A549 (cell line): ENCODE results near the gene TOB1. TPM values are rescaled to one million over a fixed set of nuclear protein-coding genes. Genes with fewer than 3 reads are reported as not detected.
A peak's percentile ranks its signal among the peaks of the same experiment; 100 is the strongest.

Source experiments
- ATAC-seq, 2 experiments: fragments of 200-7000 bp in 1 of 2; fragments of >200 bp in 1 of 2; cut with Nextera tagmentation in 1 of 2; cut with Tn5 transposase in 1 of 2; 3 replicates each; pipeline versions ENCODE4 v1.8.0 to v1.9.1; 2018 to 2020; ENCODE audit warnings: mild to moderate bottlenecking in 1 of 2, moderate library complexity in 1 of 2
- CTCF ChIA-PET: fragments of 300-600 bp; sonication (Branson Sonifier 250); formaldehyde crosslinking; extraction: SDS; loops from one replicate; lab custom pipeline; 2021; ENCODE audit warnings: antibody characterized with exemption, inconsistent platforms; lab: Yijun Ruan, JAX
- POLR2A ChIA-PET: fragments of 350-600 bp; formaldehyde crosslinking; extraction: SDS; loops from one replicate; lab custom pipeline; 2021; ENCODE audit warnings: antibody characterized with exemption, inconsistent platforms; lab: Yijun Ruan, JAX
- DNase-seq, 2 experiments: peaks; one replicate each; pipeline versions ENCODE4 v3.0.0 to v3.0.0-alpha.2; 2011 to 2016; ENCODE audit warnings: low read depth in 1 of 2, low spot score in 1 of 2
- FAIRE-seq: peaks from 2 replicates; lab custom pipeline; 2011; peaks lifted over from hg19 to GRCh38; lab: Jason Lieb, UNC
- H3K27ac ChIP-seq, 2 experiments: fragments of >200 bp; sonication (Bioruptor Twin); formaldehyde crosslinking; 3 replicates each; pipeline ENCODE4 v1.5.1; 2016 to 2017
- H3K4me1 ChIP-seq: fragments of >200 bp; sonication (Bioruptor Twin); formaldehyde crosslinking; 3 replicates; pipeline ENCODE4 v1.6.1; 2016
- H3K4me2 ChIP-seq: fragments of >200 bp; sonication (Bioruptor Twin); formaldehyde crosslinking; 3 replicates; pipeline ENCODE4 v1.6.1; 2016
- H3K4me3 ChIP-seq: fragments of >200 bp; sonication (Bioruptor Twin); formaldehyde crosslinking; 3 replicates; pipeline ENCODE4 v1.5.1; 2016
- H3K9me3 ChIP-seq: fragments of >200 bp; sonication (Bioruptor Twin); formaldehyde crosslinking; 3 replicates; pipeline ENCODE4 v1.6.1; 2016
- CEBPB ChIP-seq, 2 experiments: fragments of >200 bp in 1 of 2; sonication (Bioruptor Twin) in 1 of 2; formaldehyde crosslinking in 1 of 2; IDR thresholded peaks; 2 replicates each; pipeline ENCODE4 v1.6.1; 2012 to 2016
- CHD4 ChIP-seq: fragments of 200-600 bp; sonication (generic); IDR thresholded peaks from 2 replicates; pipeline ENCODE4 v1.6.1; 2016; ENCODE audit warnings: antibody characterized with exemption, mild to moderate bottlenecking, borderline replicate concordance
- EHF ChIP-seq: fragments of 250-450 bp; sonication (Bioruptor Pico); IDR thresholded peaks from 2 replicates; pipeline ENCODE4 v1.5.0; 2020; ENCODE audit warnings: mild to moderate bottlenecking
- EHMT2 ChIP-seq: fragments of 200-600 bp; sonication (generic); IDR thresholded peaks from 2 replicates; pipeline ENCODE4 v1.6.1; 2016; ENCODE audit warnings: antibody characterized with exemption, low read depth, mild to moderate bottlenecking, moderate library complexity
- EP300 ChIP-seq, 2 experiments: fragments of >200 bp; sonication (Bioruptor Twin); formaldehyde crosslinking; IDR thresholded peaks; 2 replicates in 1 of 2; 3 replicates in 1 of 2; pipeline ENCODE4 v1.6.1; 2016 to 2017
- FOSB ChIP-seq: fragments of 250-450 bp; sonication (Bioruptor Pico); IDR thresholded peaks from 2 replicates; pipeline ENCODE4 v1.5.0; 2020; ENCODE audit warnings: mild to moderate bottlenecking, moderate library complexity
- FOSL2 ChIP-seq, 2 experiments: fragments of 450-650 bp in 1 of 2; fragments of >200 bp in 1 of 2; sonication (Bioruptor Twin) in 1 of 2; formaldehyde crosslinking; IDR thresholded peaks; 2 replicates each; pipeline versions ENCODE4 v1.5.0 to v1.6.1; 2016 to 2020; ENCODE audit warnings: mild to moderate bottlenecking in 1 of 2, moderate library complexity in 1 of 2
- FOXS1 ChIP-seq: fragments of 250-450 bp; sonication (Bioruptor Pico); IDR thresholded peaks from 2 replicates; pipeline ENCODE4 v1.5.0; 2020; ENCODE audit warnings: mild to moderate bottlenecking, moderate library complexity
- HEYL ChIP-seq: fragments of 250-450 bp; sonication (Bioruptor Pico); IDR thresholded peaks from 2 replicates; pipeline ENCODE4 v1.8.0; 2021; ENCODE audit warnings: mild to moderate bottlenecking, moderate library complexity
- HOXA7 ChIP-seq: fragments of 250-450 bp; sonication (Bioruptor Pico); IDR thresholded peaks from 2 replicates; pipeline ENCODE4 v1.5.0; 2020; ENCODE audit warnings: mild to moderate bottlenecking, moderate library complexity
- HOXB13 ChIP-seq: fragments of 250-450 bp; sonication (Bioruptor Pico); IDR thresholded peaks from 2 replicates; pipeline ENCODE4 v1.5.0; 2020; ENCODE audit warnings: low read depth, mild to moderate bottlenecking, moderate library complexity
- HOXB5 ChIP-seq: fragments of 250-450 bp; sonication (Bioruptor Pico); IDR thresholded peaks from 2 replicates; pipeline ENCODE4 v1.5.0; 2020; ENCODE audit warnings: mild to moderate bottlenecking, moderate library complexity
- JUNB ChIP-seq: fragments of >200 bp; sonication (Bioruptor Twin); formaldehyde crosslinking; IDR thresholded peaks from 2 replicates; pipeline ENCODE4 v1.6.1; 2016
- KDM5A ChIP-seq: fragments of 200-600 bp; sonication (generic); IDR thresholded peaks from 2 replicates; pipeline ENCODE4 v1.6.1; 2016; ENCODE audit warnings: antibody characterized with exemption, mild to moderate bottlenecking
- MAZ ChIP-seq: fragments of 150-350 bp; IDR thresholded peaks from 2 replicates; pipeline ENCODE4 v1.6.1; 2014; ENCODE audit warnings: antibody characterized with exemption, low read depth, low read length, borderline replicate concordance
- NFE2L2 ChIP-seq: fragments of 150-350 bp; conservative IDR thresholded peaks from 2 replicates; pipeline ENCODE4 v1.6.1; 2014; ENCODE audit warnings: low read length
- PHF8 ChIP-seq: fragments of 200-600 bp; sonication (generic); IDR thresholded peaks from 2 replicates; pipeline ENCODE4 v1.6.1; 2016; ENCODE audit warnings: low read depth, mild to moderate bottlenecking, antibody characterized with exemption, moderate library complexity, borderline replicate concordance
- POLR2AphosphoS2 ChIP-seq: conservative IDR thresholded peaks from 2 replicates; pipeline ENCODE4 v1.6.1; 2012; ENCODE audit warnings: low read length, improper control_type of control experiment, inconsistent platforms
- RARB ChIP-seq: fragments of 250-450 bp; sonication (Bioruptor Pico); IDR thresholded peaks from 2 replicates; pipeline ENCODE4 v1.8.0; 2021; ENCODE audit warnings: mild to moderate bottlenecking, moderate library complexity
- RCOR1 ChIP-seq: fragments of 150-350 bp; IDR thresholded peaks from 2 replicates; pipeline ENCODE4 v1.6.1; 2014; ENCODE audit warnings: antibody characterized with exemption, low read length, low read depth
- SMC3 ChIP-seq: fragments of >200 bp; sonication (Bioruptor Twin); formaldehyde crosslinking; IDR thresholded peaks from 3 replicates; pipeline ENCODE4 v1.6.1; 2018; ENCODE audit warnings: inconsistent platforms
- TFCP2L1 ChIP-seq: fragments of 250-450 bp; sonication (Bioruptor Pico); IDR thresholded peaks from 2 replicates; pipeline ENCODE4 v1.5.0; 2021; ENCODE audit warnings: mild to moderate bottlenecking
- ZNF302 ChIP-seq: fragments of 250-450 bp; sonication (Bioruptor Pico); IDR thresholded peaks from 2 replicates; pipeline ENCODE4 v1.9.0; 2021; ENCODE audit warnings: inconsistent platforms, mild to moderate bottlenecking, moderate library complexity
- WGBS: methylation state at CpG from one replicate; pipeline ENCODE4 v1.1.6; 2017; ENCODE audit errors: missing lambda C conversion rate; 5-methylcytosine and 5-hydroxymethylcytosine counted together
- polyA plus RNA-seq, 4 experiments: library from polyadenylated mRNA; depleted of rRNA in 3 of 4; stranded (reverse); fragments of >200 nt; fragmentation: RNase III in 1 of 4; extraction: RNeasy Plus Mini Kit Qiagen cat#74134 plus additional on column Dnase treatment in 1 of 4; gene quantifications; 2 replicates in 3 of 4; 3 replicates in 1 of 4; pipeline ENCODE4 v1.2.3, GENCODE V29; 2011 to 2017
- TF ChIP-seq, protein P1 (sequence below): IDR thresholded peaks from 2 replicates; pipeline ENCODE4 v1.6.1; 2012; ENCODE audit warnings: low read depth, borderline replicate concordance
- TF ChIP-seq, protein P2 (sequence below): fragments of >200 bp; sonication (Bioruptor Twin); formaldehyde crosslinking; IDR thresholded peaks from 2 replicates; pipeline ENCODE4 v1.6.1; 2016

Gene TOB1
- polyA plus RNA-seq, 2 of the 4 experiments (the other 2 are of a cell fraction), result 111 to 133 TPM

DNA sequence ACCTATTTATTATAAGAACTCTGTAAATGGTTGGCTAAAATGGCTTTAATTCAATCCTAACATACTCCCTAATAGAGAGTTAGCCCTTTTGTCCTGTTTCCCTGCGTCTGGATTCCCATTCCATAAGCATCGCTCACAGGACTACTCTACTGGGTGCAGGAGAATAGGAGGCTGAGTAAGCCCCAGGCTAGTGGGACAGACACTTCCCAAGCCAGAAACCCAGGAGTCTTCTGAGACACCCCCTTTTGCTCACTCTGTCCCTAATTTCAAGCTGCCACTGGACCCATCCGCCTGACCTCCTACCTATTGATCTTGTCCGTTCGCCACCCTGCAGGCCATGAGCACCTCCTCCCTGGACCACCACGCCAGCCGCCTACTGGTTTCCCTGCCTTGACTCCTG, 16.7 kb upstream of the TOB1 start:
- Histone ChIP-seq H3K4me1 (peaks cover 27% of the 10 kb centered on the region), H3K9me3 (peaks cover 11% of the 10 kb centered on the region), H3K4me3 (no peak overlapping the region), H3K4me2 (peak overlapping the region; percentile 43), H3K27ac (peak overlapping the region; percentile 64 to 69)
- POLR2A ChIA-PET, result interaction anchor here (1.0 to 11.9 kb wide), 2 partner anchors 17 to 62 kb away, joined by 5 to 133 read pairs; partner anchors contain the start of gene TOB1
- FAIRE-seq, result no peak
- CTCF ChIA-PET, result interaction anchor here (0.7 to 4.1 kb wide), 5 partner anchors 9 to 67 kb away, joined by 3 to 14 read pairs (median 4); no protein-coding TSS in a partner anchor
- TF ChIP-seq FOSL2 (IDR thresholded peaks at IDR 0.05) (no peak), FOSL2 (CRISPR knock-in tag; IDR thresholded peaks at IDR 0.05) (peak; percentile 44; the same call in 1 of the 2 replicates), JUNB (0 out of 2 replicates have a peak, but pooled peaks have one; percentile 19), EHF (CRISPR knock-in tag) (no peak)
- WGBS, result 80% methylated on average over 7 of the region's 7 CpGs
- ATAC-seq, result peak; percentile 86 to 88
- peak; percentile 65 to 68 for DNase-seq

DNA sequence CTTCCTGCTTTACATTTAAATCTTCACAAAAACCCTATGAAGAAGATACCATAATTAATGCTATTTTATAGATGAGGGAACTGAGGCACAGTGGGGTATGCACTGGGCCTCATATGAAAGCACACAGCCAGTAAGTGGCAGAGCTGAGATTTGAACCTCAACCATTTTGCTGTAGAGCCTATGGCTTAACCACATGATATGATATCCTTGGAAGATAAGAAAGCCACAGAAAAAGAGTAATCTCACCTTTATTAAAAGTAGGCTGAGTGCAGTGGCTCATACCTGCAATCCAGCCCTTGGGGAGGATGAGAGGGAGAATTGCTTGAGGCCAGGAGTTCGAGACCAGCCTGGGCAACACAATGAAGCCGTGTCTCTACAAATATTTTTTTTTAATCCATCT, 15.0 kb upstream of the TOB1 start:
- Histone ChIP-seq H3K4me1 (peaks cover 27% of the 10 kb centered on the region), H3K9me3 (peaks cover 11% of the 10 kb centered on the region), H3K4me3 (no peak overlapping the region), H3K27ac (no peak overlapping the region; a peak in 2 of 6 replicates), H3K4me2 (no peak overlapping the region)
- DNase-seq (no peak), FAIRE-seq (no peak), ATAC-seq (no peak)
- CTCF ChIA-PET, result no interaction called here
- POLR2A ChIA-PET, result no interaction called here
- TF ChIP-seq HOXB5 (CRISPR knock-in tag) (no peak), CHD4 (no peak), MAZ (no peak), EP300 (IDR thresholded peaks at IDR 0.05) (no peak), HEYL (CRISPR knock-in tag) (no peak), CEBPB (IDR thresholded peaks at IDR 0.05) (no peak), HOXB13 (CRISPR knock-in tag) (no peak), FOXS1 (CRISPR knock-in tag) (no peak), ZNF302 (CRISPR knock-in tag) (no peak), TFCP2L1 (CRISPR knock-in tag) (no peak), SMC3 (no peak), NFE2L2 (no peak), RARB (CRISPR knock-in tag) (no peak), KDM5A (no peak), JUNB (no peak), FOSB (CRISPR knock-in tag) (no peak), POLR2AphosphoS2 (no peak), EHMT2 (no peak), RCOR1 (no peak)
- TF ChIP-seq, protein P1, sequence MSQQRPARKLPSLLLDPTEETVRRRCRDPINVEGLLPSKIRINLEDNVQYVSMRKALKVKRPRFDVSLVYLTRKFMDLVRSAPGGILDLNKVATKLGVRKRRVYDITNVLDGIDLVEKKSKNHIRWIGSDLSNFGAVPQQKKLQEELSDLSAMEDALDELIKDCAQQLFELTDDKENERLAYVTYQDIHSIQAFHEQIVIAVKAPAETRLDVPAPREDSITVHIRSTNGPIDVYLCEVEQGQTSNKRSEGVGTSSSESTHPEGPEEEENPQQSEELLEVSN, result no peak
- 82% methylated on average over 2 of the region's 2 CpGs for WGBS

DNA sequence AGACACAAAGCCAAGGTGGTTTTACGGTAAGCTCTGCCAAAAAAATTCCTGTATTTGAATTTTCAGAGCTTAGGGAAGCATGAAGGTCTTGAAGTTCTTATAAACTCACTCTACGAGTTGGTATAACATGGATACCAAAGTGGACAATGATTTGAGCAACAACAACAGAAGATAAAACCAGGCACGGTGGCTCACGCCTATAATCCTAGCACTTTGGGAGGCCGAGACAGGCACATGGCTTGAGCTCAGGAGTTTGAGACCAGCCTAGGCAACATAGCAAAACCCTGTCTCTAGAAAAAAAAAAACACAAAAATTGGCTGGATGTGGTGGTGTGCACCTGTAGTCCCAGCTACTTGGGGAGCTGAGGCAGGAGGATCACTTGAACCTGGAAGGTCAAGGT, 12.9 kb upstream of the TOB1 start:
- Histone ChIP-seq H3K4me2 (no peak overlapping the region), H3K9me3 (peaks cover 11% of the 10 kb centered on the region)
- CTCF ChIA-PET, result interaction anchor here (0.8 to 2.3 kb wide), 3 partner anchors 11 to 71 kb away, joined by 3 to 13 read pairs (median 9); no protein-coding TSS in a partner anchor
- TF ChIP-seq CEBPB (IDR thresholded peaks at IDR 0.05) (no peak), HOXA7 (CRISPR knock-in tag) (no peak), PHF8 (no peak), HOXB5 (CRISPR knock-in tag) (no peak)
- TF ChIP-seq, protein P2, sequence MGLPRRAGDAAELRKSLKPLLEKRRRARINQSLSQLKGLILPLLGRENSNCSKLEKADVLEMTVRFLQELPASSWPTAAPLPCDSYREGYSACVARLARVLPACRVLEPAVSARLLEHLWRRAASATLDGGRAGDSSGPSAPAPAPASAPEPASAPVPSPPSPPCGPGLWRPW, result no peak
- TF ChIP-seq, all 56 proteins: peak for 0
- POLR2A ChIA-PET, result interaction anchor here (0.8 to 4.6 kb wide), 2 partner anchors 12 to 66 kb away, joined by 6 to 31 read pairs; partner anchors contain the start of gene TOB1
- ATAC-seq (no peak), DNase-seq (no peak), FAIRE-seq (no peak)
- Histone ChIP-seq H3K4me3 (no peak overlapping the region), H3K4me1 (peaks cover 25% of the 10 kb centered on the region), H3K27ac (no peak overlapping the region)
- 88% methylated on average over 5 of the region's 5 CpGs for WGBS
